ENCODE data around the gene LHFPL2.

LHFPL2 gene

DNA sequence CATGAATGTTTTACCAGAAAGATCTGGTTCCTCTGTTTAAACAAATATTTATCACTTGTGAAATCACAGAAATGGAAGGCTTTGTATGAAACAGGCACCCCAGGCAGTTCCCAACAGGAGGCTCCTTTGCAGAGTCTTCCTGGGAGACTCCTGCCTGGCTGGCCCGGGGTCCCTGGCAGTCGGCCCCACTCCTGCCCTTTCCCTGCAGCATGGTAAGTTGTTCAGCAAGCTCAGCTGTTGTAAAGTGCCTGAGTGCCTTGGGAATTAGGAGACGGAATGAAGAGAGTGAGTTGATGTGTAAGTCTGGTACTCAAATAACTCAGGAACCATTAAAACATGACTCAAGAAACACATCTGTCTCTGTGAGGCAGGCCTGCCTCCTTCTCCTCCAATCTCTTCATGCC, 17.5 kb upstream of the LHFPL2 start:
- TF ChIP-seq TARDBP (IDR thresholded peaks at IDR 0.05): no peak
- TF ChIP-seq HDGF (IDR thresholded peaks at IDR 0.05; ENCODE audit: borderline replicate concordance): no peak
- no peak for TF ChIP-seq FOXM1 (IDR thresholded peaks at IDR 0.05; ENCODE audit: borderline replicate concordance)
- TF ChIP-seq L3MBTL2 (conservative IDR thresholded peaks at IDR 0.05): no peak
- TF ChIP-seq FOXK2 (IDR thresholded peaks at IDR 0.05): no peak
- TF ChIP-seq, protein P1, sequence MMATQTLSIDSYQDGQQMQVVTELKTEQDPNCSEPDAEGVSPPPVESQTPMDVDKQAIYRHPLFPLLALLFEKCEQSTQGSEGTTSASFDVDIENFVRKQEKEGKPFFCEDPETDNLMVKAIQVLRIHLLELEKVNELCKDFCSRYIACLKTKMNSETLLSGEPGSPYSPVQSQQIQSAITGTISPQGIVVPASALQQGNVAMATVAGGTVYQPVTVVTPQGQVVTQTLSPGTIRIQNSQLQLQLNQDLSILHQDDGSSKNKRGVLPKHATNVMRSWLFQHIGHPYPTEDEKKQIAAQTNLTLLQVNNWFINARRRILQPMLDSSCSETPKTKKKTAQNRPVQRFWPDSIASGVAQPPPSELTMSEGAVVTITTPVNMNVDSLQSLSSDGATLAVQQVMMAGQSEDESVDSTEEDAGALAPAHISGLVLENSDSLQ (IDR thresholded peaks at IDR 0.05): no peak
- no peak for TF ChIP-seq SP1 (IDR thresholded peaks at IDR 0.05)
- TF ChIP-seq ZNF384 (IDR thresholded peaks at IDR 0.05): no peak
- no peak for TF ChIP-seq SUZ12 (IDR thresholded peaks at IDR 0.05)
- TF ChIP-seq LEF1 (IDR thresholded peaks at IDR 0.05; ENCODE audit: borderline replicate concordance): no peak
- TF ChIP-seq NFRKB (IDR thresholded peaks at IDR 0.05): no peak
- TF ChIP-seq FOXA1 (IDR thresholded peaks at IDR 0.05): no peak
- TF ChIP-seq CTBP1 (IDR thresholded peaks at IDR 0.05; ENCODE audit: borderline replicate concordance): no peak
- no peak for TF ChIP-seq ELF4 (IDR thresholded peaks at IDR 0.05)
- CTCF ChIA-PET: no interaction called here
- POLR2A ChIA-PET: no interaction called here
- DNase-seq (ENCODE audit: extremely low spot score): no peak

DNA sequence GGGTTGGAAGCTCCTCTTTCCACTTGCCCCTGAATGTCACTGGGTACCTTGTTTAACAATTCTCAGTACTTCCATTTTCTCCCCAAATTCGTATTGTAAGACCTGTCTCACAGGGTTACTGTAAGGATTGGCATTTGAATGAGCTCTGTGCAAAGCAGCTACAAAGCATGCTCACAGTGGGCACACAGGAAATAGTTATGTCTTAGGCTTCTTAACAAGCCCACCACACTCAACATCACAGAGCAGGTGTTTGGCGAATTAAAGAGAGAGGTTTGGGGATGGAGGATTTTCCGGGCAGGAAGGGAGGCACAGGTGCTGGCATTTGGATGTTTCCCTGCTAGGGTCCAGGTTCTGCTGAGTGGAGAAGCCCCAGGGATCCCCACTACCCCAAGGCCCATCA, 17.0 kb upstream of the LHFPL2 start:
- ChIA-PET POLR2A (no interaction called here), CTCF (no interaction called here)
- TF ChIP-seq ELF4 (IDR thresholded peaks at IDR 0.05) (no peak), FOXA1 (IDR thresholded peaks at IDR 0.05) (no peak), HDGF (IDR thresholded peaks at IDR 0.05; ENCODE audit: borderline replicate concordance) (no peak), NFRKB (IDR thresholded peaks at IDR 0.05) (no peak), FOXM1 (IDR thresholded peaks at IDR 0.05; ENCODE audit: borderline replicate concordance) (no peak), CTBP1 (IDR thresholded peaks at IDR 0.05; ENCODE audit: borderline replicate concordance) (no peak), FOXK2 (IDR thresholded peaks at IDR 0.05) (no peak), ARNT (IDR thresholded peaks at IDR 0.05) (no peak), TARDBP (IDR thresholded peaks at IDR 0.05) (no peak), LEF1 (IDR thresholded peaks at IDR 0.05; ENCODE audit: borderline replicate concordance) (no peak), BHLHE40 (IDR thresholded peaks at IDR 0.05; ENCODE audit: borderline replicate concordance) (no peak), SP1 (IDR thresholded peaks at IDR 0.05) (no peak), L3MBTL2 (conservative IDR thresholded peaks at IDR 0.05) (no peak), ZNF384 (IDR thresholded peaks at IDR 0.05) (no peak), SUZ12 (IDR thresholded peaks at IDR 0.05) (no peak)
- TF ChIP-seq, protein P1 (IDR thresholded peaks at IDR 0.05): no peak
- DNase-seq (ENCODE audit: extremely low spot score): no peak

DNA sequence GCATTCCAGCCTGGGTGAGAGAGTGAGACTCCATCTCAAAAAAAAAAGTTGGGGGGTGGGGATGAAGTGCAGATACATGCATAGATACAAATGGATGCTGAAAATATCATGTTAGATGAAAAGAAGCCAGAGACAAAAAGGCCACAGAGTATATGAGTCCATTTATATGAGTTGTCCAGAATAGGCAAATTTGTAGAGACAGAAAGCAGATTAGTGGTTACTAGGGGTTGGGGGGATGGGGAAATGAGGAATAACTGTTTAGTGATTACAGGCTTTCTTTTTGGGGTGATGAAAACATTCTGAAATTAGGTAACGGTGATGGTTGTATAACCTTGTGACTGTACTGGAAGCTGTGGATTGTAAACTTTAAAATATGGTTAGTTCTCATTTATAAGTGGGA, 13.8 kb upstream of the LHFPL2 start:
- ChIA-PET CTCF (no interaction called here), POLR2A (no interaction called here)
- DNase-seq (ENCODE audit: extremely low spot score): no peak
- TF ChIP-seq ELF4 (IDR thresholded peaks at IDR 0.05): no peak
- TF ChIP-seq, protein P1 (IDR thresholded peaks at IDR 0.05): no peak
- TF ChIP-seq SUZ12 (IDR thresholded peaks at IDR 0.05): no peak
- TF ChIP-seq FOXM1 (IDR thresholded peaks at IDR 0.05; ENCODE audit: borderline replicate concordance): no peak
- no peak for TF ChIP-seq BHLHE40 (IDR thresholded peaks at IDR 0.05; ENCODE audit: borderline replicate concordance)
- TF ChIP-seq ARNT (IDR thresholded peaks at IDR 0.05): no peak
- TF ChIP-seq L3MBTL2 (conservative IDR thresholded peaks at IDR 0.05): no peak
- TF ChIP-seq FOXK2 (IDR thresholded peaks at IDR 0.05): no peak
- TF ChIP-seq FOXA1 (IDR thresholded peaks at IDR 0.05): no peak
- no peak for TF ChIP-seq CTBP1 (IDR thresholded peaks at IDR 0.05; ENCODE audit: borderline replicate concordance)
- no peak for TF ChIP-seq NFRKB (IDR thresholded peaks at IDR 0.05)
- TF ChIP-seq TARDBP (IDR thresholded peaks at IDR 0.05): no peak
- TF ChIP-seq LEF1 (IDR thresholded peaks at IDR 0.05; ENCODE audit: borderline replicate concordance): no peak
- TF ChIP-seq SP1 (IDR thresholded peaks at IDR 0.05): no peak
- TF ChIP-seq HDGF (IDR thresholded peaks at IDR 0.05; ENCODE audit: borderline replicate concordance): no peak
- TF ChIP-seq ZNF384 (IDR thresholded peaks at IDR 0.05): no peak

DNA sequence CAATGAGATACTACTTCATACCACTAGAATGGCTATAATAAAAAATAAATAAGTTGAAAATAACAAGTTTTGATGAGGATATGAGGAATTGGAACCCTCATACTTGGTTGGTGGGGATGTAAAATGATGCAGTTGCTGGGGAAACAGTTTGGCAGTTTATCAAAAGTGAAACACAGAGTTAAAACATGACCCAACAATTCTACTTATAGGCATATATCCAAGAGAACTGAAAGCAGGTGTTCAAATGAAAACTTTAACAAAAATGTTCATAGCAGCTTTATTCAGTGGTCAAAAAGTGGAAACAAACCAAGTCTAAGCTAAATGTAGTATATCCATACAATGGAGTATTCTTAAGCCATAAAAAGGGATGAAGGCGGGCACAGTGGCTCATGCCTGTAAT, 13.1 kb upstream of the LHFPL2 start:
- CTCF ChIA-PET: no interaction called here
- no peak for TF ChIP-seq ZNF384 (IDR thresholded peaks at IDR 0.05)
- no peak for TF ChIP-seq SP1 (IDR thresholded peaks at IDR 0.05)
- TF ChIP-seq FOXK2 (IDR thresholded peaks at IDR 0.05): no peak
- TF ChIP-seq TARDBP (IDR thresholded peaks at IDR 0.05): no peak
- no peak for TF ChIP-seq LEF1 (IDR thresholded peaks at IDR 0.05; ENCODE audit: borderline replicate concordance)
- POLR2A ChIA-PET: no interaction called here
- DNase-seq (ENCODE audit: extremely low spot score): no peak

DNA sequence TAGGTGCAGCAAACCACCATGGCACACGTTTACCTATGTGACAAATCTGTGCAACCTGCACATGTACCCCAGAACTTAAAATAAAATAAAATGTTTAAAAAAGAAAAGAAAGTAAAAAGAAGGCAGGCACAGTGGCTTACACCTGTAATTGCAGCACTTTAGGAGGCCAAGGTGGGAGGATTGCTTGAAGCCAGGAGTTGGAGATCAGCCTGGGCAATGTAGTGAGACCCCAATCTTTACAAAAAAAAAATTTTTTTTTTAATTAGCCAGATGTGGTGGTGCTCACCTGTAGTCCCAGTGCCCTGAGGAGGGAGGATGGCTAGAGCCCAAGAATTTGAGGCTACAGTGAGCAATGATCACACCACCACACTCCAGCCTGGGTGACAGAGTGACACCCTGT, 12.5 kb upstream of the LHFPL2 start:
- DNase-seq (ENCODE audit: extremely low spot score): no peak
- TF ChIP-seq ZNF384 (IDR thresholded peaks at IDR 0.05) (no peak), CTBP1 (IDR thresholded peaks at IDR 0.05; ENCODE audit: borderline replicate concordance) (no peak), L3MBTL2 (conservative IDR thresholded peaks at IDR 0.05) (no peak), ARNT (IDR thresholded peaks at IDR 0.05) (no peak), BHLHE40 (IDR thresholded peaks at IDR 0.05; ENCODE audit: borderline replicate concordance) (no peak), FOXK2 (IDR thresholded peaks at IDR 0.05) (no peak), LEF1 (IDR thresholded peaks at IDR 0.05; ENCODE audit: borderline replicate concordance) (no peak), SUZ12 (IDR thresholded peaks at IDR 0.05) (no peak), FOXM1 (IDR thresholded peaks at IDR 0.05; ENCODE audit: borderline replicate concordance) (no peak), HDGF (IDR thresholded peaks at IDR 0.05; ENCODE audit: borderline replicate concordance) (no peak), NFRKB (IDR thresholded peaks at IDR 0.05) (no peak)
- TF ChIP-seq, protein P1 (IDR thresholded peaks at IDR 0.05): no peak
- ChIA-PET CTCF (interaction anchor here (0.6 kb wide), 1 partner anchor 239 kb away, joined by 3 read pairs; no protein-coding TSS in a partner anchor), POLR2A (no interaction called here)
